K562 (cell line): ENCODE results near the gene EXOC7. TPM values are rescaled to one million over a fixed set of nuclear protein-coding genes. Genes with fewer than 3 reads are reported as not detected.

ENCODE experiments used
- FOS ChIP-seq: IDR thresholded peaks from 3 replicates; pipeline ENCODE4 v1.6.1; 2011; ENCODE audit not compliant: insufficient read length; ENCODE audit errors: extremely low read depth
- FOXP1 ChIP-seq: sonication (generic); formaldehyde crosslinking; IDR thresholded peaks from 2 replicates; pipeline ENCODE4 v1.8.0; 2022; ENCODE audit warnings: mild to moderate bottlenecking, missing genetic modification reagents
- GABPB1 ChIP-seq: sonication (generic); formaldehyde crosslinking; IDR thresholded peaks from 2 replicates; pipeline ENCODE4 v1.8.0; 2022; ENCODE audit warnings: mild to moderate bottlenecking, missing genetic modification reagents
- KDM4B ChIP-seq, 2 experiments: fragments of 450-650 bp in 1 of 2; sonication (generic) in 1 of 2; IDR thresholded peaks; 2 replicates each; pipeline ENCODE4 v1.6.1; 2016 to 2017; ENCODE audit warnings: borderline replicate concordance in 2 of 2, antibody characterized with exemption in 1 of 2, low read depth in 1 of 2, mild to moderate bottlenecking in 1 of 2
- SIN3A ChIP-seq, 2 experiments: fragments of 150-350 bp in 1 of 2; IDR thresholded peaks; 2 replicates each; pipeline ENCODE4 v1.6.1; 2011 to 2016; ENCODE audit warnings: borderline replicate concordance in 2 of 2, low read depth in 2 of 2, low read length in 2 of 2, mild to moderate bottlenecking in 2 of 2, moderate library complexity in 2 of 2; ENCODE audit not compliant: control insufficient read depth in 1 of 2
- SPI1 ChIP-seq: IDR thresholded peaks from 2 replicates; pipeline ENCODE4 v1.6.1; 2011; ENCODE audit warnings: low read depth, low read length, control low read depth, borderline replicate concordance
- SREBF1 ChIP-seq: fragments of 150-350 bp; IDR thresholded peaks from 2 replicates; pipeline ENCODE4 v1.6.1; 2014; ENCODE audit warnings: antibody characterized with exemption, low read depth, low read length, borderline replicate concordance
- STAT5A ChIP-seq: IDR thresholded peaks from 2 replicates; pipeline ENCODE4 v1.6.1; 2012; ENCODE audit warnings: low read length, inconsistent platforms, borderline replicate concordance
- ZNF79 ChIP-seq: fragments of 250-450 bp; sonication (Bioruptor Pico); IDR thresholded peaks from 2 replicates; pipeline ENCODE4 v1.4.0; 2020; ENCODE audit warnings: low read depth, mild to moderate bottlenecking, moderate library complexity
- polyA plus RNA-seq, 8 experiments: library from polyadenylated mRNA; depleted of rRNA in 4 of 8; stranded (reverse) in 5 of 8; unstranded in 3 of 8; fragments of >200 nt; fragmentation: Nextera tagmentation in 2 of 8; fragmentation: Illumina TruSeq in 1 of 8; extraction: Ambion mirVana in 2 of 8; extraction: Trizol in 1 of 8; gene quantifications; 2 replicates each; pipeline versions ENCODE4 v1.2.1 to v1.2.3, GENCODE V29; 2011 to 2014; ENCODE audit warnings: inconsistent platforms in 1 of 8, missing spikeins in 1 of 8
- total RNA-seq, 7 experiments: library from RNA; depleted of rRNA in 6 of 7; stranded (reverse); fragments of >200 nt in 6 of 7; fragmentation: Illumina TruSeq in 2 of 7; extraction: Trizol in 2 of 7; gene quantifications; 2 replicates each; pipeline versions ENCODE4 v1.2.1 to v1.2.3, GENCODE V29; 2011 to 2021; ENCODE audit warnings: low replicate concordance in 1 of 7
- TF ChIP-seq, protein P1 (sequence below), 2 experiments: fragments of 450-650 bp; formaldehyde crosslinking in 1 of 2; IDR thresholded peaks; 2 replicates each; pipeline versions ENCODE4 v1.4.0 to v1.6.1; 2014 to 2020; ENCODE audit warnings: mild to moderate bottlenecking in 2 of 2, borderline replicate concordance in 1 of 2, low read depth in 1 of 2
- TF ChIP-seq, protein P2 (sequence below): sonication (generic); formaldehyde crosslinking; IDR thresholded peaks from 2 replicates; pipeline ENCODE4 v1.8.0; 2022; ENCODE audit warnings: mild to moderate bottlenecking, missing genetic modification reagents
- TF ChIP-seq, protein P3 (sequence below): fragments of 450-650 bp; IDR thresholded peaks from 2 replicates; pipeline ENCODE4 v1.6.1; 2017; ENCODE audit warnings: antibody characterized with exemption, mild to moderate bottlenecking

EXOC7 gene
- total and polyA plus RNA-seq, 9 of the 15 experiments (the other 6 are each of a cell fraction or from before 2014, with no cell fraction given): 18.6 to 57.0 (median 35.0) TPM

DNA sequence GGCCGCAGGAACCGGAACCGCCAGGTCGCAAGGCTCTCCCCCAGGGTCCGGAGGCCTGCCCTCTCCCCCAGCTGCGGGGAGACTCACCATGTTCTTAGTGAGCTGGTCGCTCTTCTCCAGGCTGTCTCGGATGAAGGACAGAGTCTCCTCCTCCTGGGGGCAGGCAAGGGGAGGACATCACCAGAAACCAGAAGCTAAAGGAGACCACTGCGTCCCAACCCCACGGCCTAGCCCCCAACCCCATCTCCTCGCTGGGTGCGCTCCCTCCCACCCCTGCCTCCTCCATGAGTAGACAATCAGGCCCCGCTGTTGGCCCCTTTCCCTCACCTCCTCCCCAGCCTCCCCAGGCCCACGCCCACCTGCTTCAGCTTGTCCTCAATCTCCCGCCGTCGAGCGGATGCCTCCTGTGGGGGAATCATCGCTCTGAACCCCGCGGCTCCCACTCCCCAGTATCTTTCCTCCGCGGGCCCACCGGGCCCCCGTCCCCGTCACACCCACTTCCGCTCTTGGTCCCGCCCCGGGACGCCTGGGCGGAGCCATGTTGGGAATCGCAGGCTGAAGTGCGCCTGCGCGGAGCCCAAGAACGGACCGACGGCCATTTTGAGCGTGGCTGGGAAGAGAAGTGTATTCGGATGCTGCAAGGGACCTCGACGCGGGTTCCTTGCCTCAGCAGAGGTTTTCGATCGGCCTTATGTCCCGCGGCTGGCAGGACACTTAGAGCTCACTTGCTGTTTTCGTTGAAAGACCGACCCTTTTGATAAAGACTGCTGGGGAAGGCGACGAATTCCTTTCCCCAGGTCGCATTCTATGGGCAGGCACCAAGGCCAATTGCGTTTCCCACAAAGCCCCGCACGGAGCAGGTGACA is at the start of gene EXOC7 (continued):
- TF ChIP-seq, protein P1, sequence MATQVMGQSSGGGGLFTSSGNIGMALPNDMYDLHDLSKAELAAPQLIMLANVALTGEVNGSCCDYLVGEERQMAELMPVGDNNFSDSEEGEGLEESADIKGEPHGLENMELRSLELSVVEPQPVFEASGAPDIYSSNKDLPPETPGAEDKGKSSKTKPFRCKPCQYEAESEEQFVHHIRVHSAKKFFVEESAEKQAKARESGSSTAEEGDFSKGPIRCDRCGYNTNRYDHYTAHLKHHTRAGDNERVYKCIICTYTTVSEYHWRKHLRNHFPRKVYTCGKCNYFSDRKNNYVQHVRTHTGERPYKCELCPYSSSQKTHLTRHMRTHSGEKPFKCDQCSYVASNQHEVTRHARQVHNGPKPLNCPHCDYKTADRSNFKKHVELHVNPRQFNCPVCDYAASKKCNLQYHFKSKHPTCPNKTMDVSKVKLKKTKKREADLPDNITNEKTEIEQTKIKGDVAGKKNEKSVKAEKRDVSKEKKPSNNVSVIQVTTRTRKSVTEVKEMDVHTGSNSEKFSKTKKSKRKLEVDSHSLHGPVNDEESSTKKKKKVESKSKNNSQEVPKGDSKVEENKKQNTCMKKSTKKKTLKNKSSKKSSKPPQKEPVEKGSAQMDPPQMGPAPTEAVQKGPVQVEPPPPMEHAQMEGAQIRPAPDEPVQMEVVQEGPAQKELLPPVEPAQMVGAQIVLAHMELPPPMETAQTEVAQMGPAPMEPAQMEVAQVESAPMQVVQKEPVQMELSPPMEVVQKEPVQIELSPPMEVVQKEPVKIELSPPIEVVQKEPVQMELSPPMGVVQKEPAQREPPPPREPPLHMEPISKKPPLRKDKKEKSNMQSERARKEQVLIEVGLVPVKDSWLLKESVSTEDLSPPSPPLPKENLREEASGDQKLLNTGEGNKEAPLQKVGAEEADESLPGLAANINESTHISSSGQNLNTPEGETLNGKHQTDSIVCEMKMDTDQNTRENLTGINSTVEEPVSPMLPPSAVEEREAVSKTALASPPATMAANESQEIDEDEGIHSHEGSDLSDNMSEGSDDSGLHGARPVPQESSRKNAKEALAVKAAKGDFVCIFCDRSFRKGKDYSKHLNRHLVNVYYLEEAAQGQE (IDR thresholded peaks at IDR 0.05; ENCODE audit: borderline replicate concordance): no peak
- TF ChIP-seq, protein P1 (CRISPR knock-in tag; IDR thresholded peaks at IDR 0.05; ENCODE audit: low read depth): 0 out of 2 replicates have a peak, but pooled peaks have one; percentile 54
- TF ChIP-seq STAT5A (no peak), FOS (no peak), FOXP1 (CRISPR knock-in tag) (no peak), SPI1 (peak; percentile 96), ZNF79 (CRISPR knock-in tag) (no peak), SREBF1 (no peak), GABPB1 (CRISPR knock-in tag) (peak; percentile 84), KDM4B (IDR thresholded peaks at IDR 0.05; ENCODE audit: borderline replicate concordance in 2 of 2, low read depth in 1 of 2) (no peak; a peak in 1 of 4 replicates), SIN3A (IDR thresholded peaks at IDR 0.05; ENCODE audit: borderline replicate concordance in 2 of 2, control insufficient read depth in 1 of 2, low read depth in 2 of 2, low read length in 2 of 2) (peak; percentile 57 to 79; a peak in 1 of 4 replicates)
- TF ChIP-seq, protein P2, sequence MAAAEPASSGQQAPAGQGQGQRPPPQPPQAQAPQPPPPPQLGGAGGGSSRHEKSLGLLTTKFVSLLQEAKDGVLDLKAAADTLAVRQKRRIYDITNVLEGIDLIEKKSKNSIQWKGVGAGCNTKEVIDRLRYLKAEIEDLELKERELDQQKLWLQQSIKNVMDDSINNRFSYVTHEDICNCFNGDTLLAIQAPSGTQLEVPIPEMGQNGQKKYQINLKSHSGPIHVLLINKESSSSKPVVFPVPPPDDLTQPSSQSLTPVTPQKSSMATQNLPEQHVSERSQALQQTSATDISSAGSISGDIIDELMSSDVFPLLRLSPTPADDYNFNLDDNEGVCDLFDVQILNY (CRISPR knock-in tag): no peak
- TF ChIP-seq, protein P3, sequence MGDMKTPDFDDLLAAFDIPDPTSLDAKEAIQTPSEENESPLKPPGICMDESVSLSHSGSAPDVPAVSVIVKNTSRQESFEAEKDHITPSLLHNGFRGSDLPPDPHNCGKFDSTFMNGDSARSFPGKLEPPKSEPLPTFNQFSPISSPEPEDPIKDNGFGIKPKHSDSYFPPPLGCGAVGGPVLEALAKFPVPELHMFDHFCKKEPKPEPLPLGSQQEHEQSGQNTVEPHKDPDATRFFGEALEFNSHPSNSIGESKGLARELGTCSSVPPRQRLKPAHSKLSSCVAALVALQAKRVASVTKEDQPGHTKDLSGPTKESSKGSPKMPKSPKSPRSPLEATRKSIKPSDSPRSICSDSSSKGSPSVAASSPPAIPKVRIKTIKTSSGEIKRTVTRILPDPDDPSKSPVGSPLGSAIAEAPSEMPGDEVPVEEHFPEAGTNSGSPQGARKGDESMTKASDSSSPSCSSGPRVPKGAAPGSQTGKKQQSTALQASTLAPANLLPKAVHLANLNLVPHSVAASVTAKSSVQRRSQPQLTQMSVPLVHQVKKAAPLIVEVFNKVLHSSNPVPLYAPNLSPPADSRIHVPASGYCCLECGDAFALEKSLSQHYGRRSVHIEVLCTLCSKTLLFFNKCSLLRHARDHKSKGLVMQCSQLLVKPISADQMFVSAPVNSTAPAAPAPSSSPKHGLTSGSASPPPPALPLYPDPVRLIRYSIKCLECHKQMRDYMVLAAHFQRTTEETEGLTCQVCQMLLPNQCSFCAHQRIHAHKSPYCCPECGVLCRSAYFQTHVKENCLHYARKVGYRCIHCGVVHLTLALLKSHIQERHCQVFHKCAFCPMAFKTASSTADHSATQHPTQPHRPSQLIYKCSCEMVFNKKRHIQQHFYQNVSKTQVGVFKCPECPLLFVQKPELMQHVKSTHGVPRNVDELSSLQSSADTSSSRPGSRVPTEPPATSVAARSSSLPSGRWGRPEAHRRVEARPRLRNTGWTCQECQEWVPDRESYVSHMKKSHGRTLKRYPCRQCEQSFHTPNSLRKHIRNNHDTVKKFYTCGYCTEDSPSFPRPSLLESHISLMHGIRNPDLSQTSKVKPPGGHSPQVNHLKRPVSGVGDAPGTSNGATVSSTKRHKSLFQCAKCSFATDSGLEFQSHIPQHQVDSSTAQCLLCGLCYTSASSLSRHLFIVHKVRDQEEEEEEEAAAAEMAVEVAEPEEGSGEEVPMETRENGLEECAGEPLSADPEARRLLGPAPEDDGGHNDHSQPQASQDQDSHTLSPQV: peak; percentile 88
